D341Med (cell line): ENCODE results near the gene C16orf95.
"Not testable (repeated sequence)": the region's sequence is repeated elsewhere in the genome, so short reads cannot be mapped to it uniquely, and the experiment has no call there.

ENCODE experiments used
- DNase-seq: peaks from one replicate; pipeline ENCODE4 v3.0.0; 2012; ENCODE audit warnings: low spot score

The C16orf95 gene

GRCh38 chr16:87346517-87347060 is 29.4 kb upstream of the C16orf95 start:
- no peak for DNase-seq

- DNase-seq = no peak
Observed at GRCh38 chr16:87345726-87346424, 28.7 kb upstream of the C16orf95 start.

GRCh38 chr16:87344931-87345631 is 27.9 kb upstream of the C16orf95 start:
- DNase-seq = no peak

GRCh38 chr16:87344165-87344930 is 27.2 kb upstream of the C16orf95 start:
- DNase-seq = no peak

GRCh38 chr16:87343753-87344050 is 26.5 kb upstream of the C16orf95 start:
- no peak for DNase-seq

GRCh38 chr16:87342978-87343752 is 26.0 kb upstream of the C16orf95 start:
- DNase-seq = no peak

- DNase-seq = no peak
Observed at GRCh38 chr16:87342504-87342903, 25.3 kb upstream of the C16orf95 start.

- no peak for DNase-seq
Observed at GRCh38 chr16:87340198-87340597, 23.0 kb upstream of the C16orf95 start.

GRCh38 chr16:87339724-87340105 is 22.5 kb upstream of the C16orf95 start:
- DNase-seq = not testable (repeated sequence)

- no peak for DNase-seq
Observed at GRCh38 chr16:87339086-87339723, 22.0 kb upstream of the C16orf95 start.

GRCh38 chr16:87338155-87338765 is 21.1 kb upstream of the C16orf95 start:
- no peak for DNase-seq

- no peak for DNase-seq
Observed at GRCh38 chr16:87337262-87337771, 20.1 kb upstream of the C16orf95 start.

GRCh38 chr16:87336434-87337240 is 19.4 kb upstream of the C16orf95 start:
- DNase-seq = no peak

GRCh38 chr16:87335625-87336433 is 18.6 kb upstream of the C16orf95 start:
- DNase-seq = no peak

GRCh38 chr16:87334651-87335624 is 17.7 kb upstream of the C16orf95 start:
- DNase-seq = no peak

GRCh38 chr16:87333581-87334331 is 16.6 kb upstream of the C16orf95 start:
- no peak for DNase-seq

GRCh38 chr16:87333101-87333500 is 15.9 kb upstream of the C16orf95 start:
- DNase-seq = no peak
